CD4-positive, CD25-positive, alpha-beta regulatory T cell (primary cell): ENCODE data around the gene GAB2. TPM values are rescaled to one million over a fixed set of nuclear protein-coding genes. Genes with fewer than 3 reads are reported as not detected.

Experiments used
- ATAC-seq, 2 donors: fragments of 150-1000 bp; cut with Tn5 transposase; one replicate each; pipeline ENCODE4 v1.10.0; 2021; ENCODE audit warnings: low read depth in 2 of 2, moderate number of reproducible peaks in 2 of 2, moderate library complexity in 1 of 2
- DNase-seq, 3 donors: peaks; one replicate each; pipeline versions ENCODE4 v3.0.0 to v3.0.0-alpha.2; 2012 to 2022; ENCODE audit warnings: mixed read lengths in 1 of 3
- H3K27ac ChIP-seq: one replicate; pipeline ENCODE4 v1.7.0; 2013; ENCODE audit warnings: mild to moderate bottlenecking, low read length; ENCODE audit not compliant: insufficient read depth, poor library complexity, severe bottlenecking
- H3K27me3 ChIP-seq: one replicate; pipeline ENCODE4 v1.7.0; 2013; ENCODE audit warnings: low read length; ENCODE audit not compliant: control insufficient read depth, insufficient read depth
- H3K36me3 ChIP-seq: one replicate; pipeline ENCODE4 v1.7.0; 2013; ENCODE audit warnings: mild to moderate bottlenecking, low read length, moderate library complexity; ENCODE audit not compliant: control insufficient read depth, insufficient read depth
- H3K4me1 ChIP-seq: 2 replicates; pipeline ENCODE4 v1.7.0; 2013; ENCODE audit warnings: mild to moderate bottlenecking, low read length; ENCODE audit not compliant: insufficient read depth, control insufficient read depth, poor library complexity, severe bottlenecking
- H3K4me3 ChIP-seq: one replicate; pipeline ENCODE4 v1.7.0; 2013; ENCODE audit warnings: low read depth, mild to moderate bottlenecking, low read length, moderate library complexity
- H3K9me3 ChIP-seq, 2 experiments: 1 replicate in 1 of 2; 2 replicates in 1 of 2; pipeline ENCODE4 v1.7.0; 2013; ENCODE audit warnings: low read length in 2 of 2, mild to moderate bottlenecking in 1 of 2, moderate library complexity in 1 of 2; ENCODE audit not compliant: control insufficient read depth in 2 of 2
- H3K27ac Mint-ChIP-seq, 3 donors: one replicate each; pipeline ENCODE4 v1.8.0; 2020 to 2022; ENCODE audit warnings: mild to moderate bottlenecking in 3 of 3, mixed read lengths in 3 of 3, moderate library complexity in 2 of 3
- H3K27me3 Mint-ChIP-seq: one replicate; pipeline ENCODE4 v1.8.0; 2022; ENCODE audit warnings: mild to moderate bottlenecking, mixed read lengths
- H3K36me3 Mint-ChIP-seq: one replicate; pipeline ENCODE4 v1.8.0; 2020; ENCODE audit warnings: mixed read lengths
- H3K4me1 Mint-ChIP-seq, 4 donors: one replicate each; pipeline ENCODE4 v1.8.0; 2020 to 2022; ENCODE audit warnings: mixed read lengths in 4 of 4, mild to moderate bottlenecking in 1 of 4
- H3K4me3 Mint-ChIP-seq, 4 donors: one replicate each; pipeline ENCODE4 v1.8.0; 2020 to 2022; ENCODE audit warnings: mild to moderate bottlenecking in 4 of 4, mixed read lengths in 4 of 4, moderate library complexity in 3 of 4
- H3K9me3 Mint-ChIP-seq, 7 donors: one replicate each; pipeline ENCODE4 v1.8.0; 2020 to 2022; ENCODE audit warnings: mixed read lengths in 7 of 7, mild to moderate bottlenecking in 3 of 7, moderate library complexity in 2 of 7
- polyA plus RNA-seq, 4 donors: library from polyadenylated mRNA; unstranded; fragments of 300-500 nt; fragmentation: Illumina TruSeq; gene quantifications; one replicate each; pipeline ENCODE4 v1.2.3, GENCODE V29; 2021
- total RNA-seq: library from RNA; stranded (reverse); gene quantifications from one replicate; pipeline ENCODE4 v1.2.3, GENCODE V29; 2022

Gene GAB2
- total and polyA plus RNA-seq, 5 donors from 2014 or later, result 0.05 to 15.7 (median 0.56) TPM

- peaks cover 0 to 4% (median under 1%) of the 10 kb centered on the region in 7 donors for H3K9me3 Mint-ChIP-seq
- H3K4me3 ChIP-seq, result no peak overlapping the region
- H3K27me3 ChIP-seq, result no peaks in the 10 kb centered on the region
- no peaks in the 10 kb centered on the region for H3K9me3 ChIP-seq
- no peak overlapping the region for H3K27ac ChIP-seq
- H3K4me3 Mint-ChIP-seq, result no peak overlapping the region
- H3K27me3 Mint-ChIP-seq, result no peaks in the 10 kb centered on the region
- H3K36me3 ChIP-seq, result no peaks in the 10 kb centered on the region
- ATAC-seq (no peak), DNase-seq (no peak)
- H3K4me1 ChIP-seq, result no peaks in the 10 kb centered on the region
- no peak overlapping the region for H3K27ac Mint-ChIP-seq
- H3K4me1 Mint-ChIP-seq, result peaks cover 0 to 2% (median under 1%) of the 10 kb centered on the region in 4 donors
- H3K36me3 Mint-ChIP-seq, result peaks cover 4% of the 10 kb centered on the region
Measured at GRCh38 chr11:78248903-78249302, 168.7 kb downstream of the GAB2 start.

GRCh38 chr11:78248191-78248590 is 169.4 kb downstream of the GAB2 start:
- DNase-seq (no peak), ATAC-seq (no peak)
- Histone ChIP-seq H3K27me3 (no peaks in the 10 kb centered on the region), H3K9me3 (no peaks in the 10 kb centered on the region), H3K4me3 (no peak overlapping the region), H3K36me3 (no peaks in the 10 kb centered on the region), H3K27ac (no peak overlapping the region), H3K4me1 (no peaks in the 10 kb centered on the region)
- Mint-ChIP-seq H3K27ac (no peak overlapping the region), H3K4me1 (peaks cover 0 to 2% (median under 1%) of the 10 kb centered on the region in 4 donors), H3K4me3 (no peak overlapping the region), H3K9me3 (peaks cover 0 to 4% (median 2%) of the 10 kb centered on the region in 7 donors), H3K27me3 (no peaks in the 10 kb centered on the region), H3K36me3 (peaks cover 4% of the 10 kb centered on the region)

- no peak overlapping the region for H3K4me3 ChIP-seq
- H3K4me1 ChIP-seq, result no peaks in the 10 kb centered on the region
- Mint-ChIP-seq H3K27ac (no peak overlapping the region), H3K4me1 (peaks cover 0 to 4% (median 1%) of the 10 kb centered on the region in 4 donors), H3K27me3 (no peaks in the 10 kb centered on the region), H3K9me3 (peaks cover 1 to 24% (median 10%) of the 10 kb centered on the region in 7 donors), H3K36me3 (peaks cover 12% of the 10 kb centered on the region), H3K4me3 (no peak overlapping the region)
- H3K9me3 ChIP-seq, result peaks cover 10 to 18% of the 10 kb centered on the region in 2 experiments
- no peak overlapping the region for H3K27ac ChIP-seq
- H3K36me3 ChIP-seq, result no peaks in the 10 kb centered on the region
- ATAC-seq, result no peak
- DNase-seq, result no peak
- H3K27me3 ChIP-seq, result no peaks in the 10 kb centered on the region
Measured at GRCh38 chr11:78244546-78245255, 172.9 kb downstream of the GAB2 start.

GRCh38 chr11:78244080-78244479 is 173.5 kb downstream of the GAB2 start:
- H3K36me3 ChIP-seq, result no peaks in the 10 kb centered on the region
- no peak overlapping the region for H3K27ac Mint-ChIP-seq
- ATAC-seq (no peak), DNase-seq (no peak)
- H3K4me3 Mint-ChIP-seq, result no peak overlapping the region
- H3K9me3 ChIP-seq, result peaks cover 10 to 18% of the 10 kb centered on the region in 2 experiments
- peaks cover 1 to 24% (median 10%) of the 10 kb centered on the region in 7 donors for H3K9me3 Mint-ChIP-seq
- no peaks in the 10 kb centered on the region for H3K4me1 ChIP-seq
- no peak overlapping the region for H3K27ac ChIP-seq
- no peak overlapping the region for H3K4me3 ChIP-seq
- peaks cover 12% of the 10 kb centered on the region for H3K36me3 Mint-ChIP-seq
- no peaks in the 10 kb centered on the region for H3K27me3 ChIP-seq
- H3K27me3 Mint-ChIP-seq, result no peaks in the 10 kb centered on the region
- H3K4me1 Mint-ChIP-seq, result peaks cover 0 to 4% (median 1%) of the 10 kb centered on the region in 4 donors

- ATAC-seq (no peak), DNase-seq (no peak)
- H3K9me3 Mint-ChIP-seq, result peaks cover 1 to 26% (median 14%) of the 10 kb centered on the region in 7 donors
- H3K36me3 Mint-ChIP-seq, result peaks cover 20% of the 10 kb centered on the region
- H3K4me3 Mint-ChIP-seq, result no peak overlapping the region
- H3K27ac ChIP-seq, result no peak overlapping the region
- H3K36me3 ChIP-seq, result no peaks in the 10 kb centered on the region
- peaks cover 0 to 2% (median 1%) of the 10 kb centered on the region in 4 donors for H3K4me1 Mint-ChIP-seq
- no peak overlapping the region for H3K27ac Mint-ChIP-seq
- no peaks in the 10 kb centered on the region for H3K4me1 ChIP-seq
- H3K27me3 Mint-ChIP-seq, result no peaks in the 10 kb centered on the region
- H3K4me3 ChIP-seq, result no peak overlapping the region
- H3K27me3 ChIP-seq, result no peaks in the 10 kb centered on the region
- H3K9me3 ChIP-seq, result peaks cover 10 to 18% of the 10 kb centered on the region in 2 experiments
Measured at GRCh38 chr11:78241475-78241874, 176.1 kb downstream of the GAB2 start.

- no peaks in the 10 kb centered on the region for H3K27me3 ChIP-seq
- peaks cover 16% of the 10 kb centered on the region for H3K36me3 Mint-ChIP-seq
- no peak overlapping the region for H3K4me3 Mint-ChIP-seq
- no peak overlapping the region for H3K27ac Mint-ChIP-seq
- DNase-seq, result no peak
- H3K9me3 ChIP-seq, result peaks cover 10 to 18% of the 10 kb centered on the region in 2 experiments
- H3K36me3 ChIP-seq, result no peaks in the 10 kb centered on the region
- ATAC-seq, result no peak
- H3K27me3 Mint-ChIP-seq, result peaks cover 5% of the 10 kb centered on the region
- H3K27ac ChIP-seq, result no peak overlapping the region
- H3K4me1 ChIP-seq, result no peaks in the 10 kb centered on the region
- peaks cover 0 to 2% (median 1%) of the 10 kb centered on the region in 4 donors for H3K4me1 Mint-ChIP-seq
- H3K4me3 ChIP-seq, result no peak overlapping the region
- H3K9me3 Mint-ChIP-seq, result peaks cover 5 to 25% (median 12%) of the 10 kb centered on the region in 7 donors
Measured at GRCh38 chr11:78239781-78240180, 177.8 kb downstream of the GAB2 start.

- Mint-ChIP-seq H3K4me1 (peaks cover 0 to under 1% (median 0%) of the 10 kb centered on the region in 4 donors), H3K27ac (no peak overlapping the region), H3K36me3 (peaks cover 16% of the 10 kb centered on the region), H3K9me3 (peaks cover 5 to 20% (median 12%) of the 10 kb centered on the region in 7 donors), H3K27me3 (peaks cover 5% of the 10 kb centered on the region), H3K4me3 (no peak overlapping the region)
- no peaks in the 10 kb centered on the region for H3K4me1 ChIP-seq
- DNase-seq (no peak), ATAC-seq (no peak)
- H3K9me3 ChIP-seq, result peaks cover 10 to 18% of the 10 kb centered on the region in 2 experiments
- H3K27ac ChIP-seq, result no peak overlapping the region
- no peaks in the 10 kb centered on the region for H3K36me3 ChIP-seq
- no peaks in the 10 kb centered on the region for H3K27me3 ChIP-seq
- no peak overlapping the region for H3K4me3 ChIP-seq
Measured at GRCh38 chr11:78237293-78238046, 180.2 kb downstream of the GAB2 start.
